Psoas muscle (tissue), 8 donors: ENCODE results near the gene APOL1. TPM values are rescaled to one million over a fixed set of nuclear protein-coding genes. Genes with fewer than 3 reads are reported as not detected.
"Not testable (repeated sequence)": the region's sequence is repeated elsewhere in the genome, so short reads cannot be mapped to it uniquely, and the experiment has no call there.

ENCODE experiments used
- ATAC-seq, 4 donors: fragments of 200-7000 bp; cut with Tn5 transposase; one replicate each; pipeline ENCODE4 v1.9.1; 2020; ENCODE audit warnings: moderate library complexity in 3 of 4, mild to moderate bottlenecking in 2 of 4
- DNase-seq, 2 donors: peaks; one replicate each; pipeline ENCODE4 v3.0.0-alpha.2; 2020
- H3K27ac ChIP-seq: fragments of 200-600 bp; one replicate; pipeline ENCODE4 v1.8.0; 2022
- H3K27me3 ChIP-seq, 3 donors: fragments of 200-600 bp in 1 of 3; one replicate each; pipeline versions ENCODE4 v1.6.1 to v1.8.0; 2013 to 2022; ENCODE audit warnings: low read length in 2 of 3, mild to moderate bottlenecking in 2 of 3, moderate library complexity in 1 of 3; ENCODE audit not compliant: insufficient read depth in 3 of 3
- H3K36me3 ChIP-seq, 2 donors: fragments of 200-600 bp in 1 of 2; one replicate each; pipeline versions ENCODE4 v1.6.1 to v1.8.0; 2013 to 2022; ENCODE audit warnings: low read depth in 1 of 2, mild to moderate bottlenecking in 1 of 2, moderate library complexity in 1 of 2; ENCODE audit not compliant: insufficient read depth in 1 of 2
- H3K4me1 ChIP-seq: fragments of 200-600 bp; one replicate; pipeline ENCODE4 v1.8.0; 2022
- H3K4me3 ChIP-seq: fragments of 200-600 bp; one replicate; pipeline ENCODE4 v1.8.0; 2022; ENCODE audit warnings: mild to moderate bottlenecking
- H3K9me3 ChIP-seq: fragments of 200-600 bp; one replicate; pipeline ENCODE4 v1.8.0; 2022
- CTCF ChIP-seq: fragments of 200-600 bp; IDR thresholded peaks from one replicate; pipeline ENCODE4 v1.8.0; 2022; ENCODE audit warnings: antibody characterized with exemption
- WGBS, 3 donors: extraction: QIAGEN DNeasy Blood & Tissue Kit; methylation state at CpG; one replicate each; pipeline versions ENCODE4 v1.1.6 to v1.1.7; 2013; 5-methylcytosine and 5-hydroxymethylcytosine counted together
- intact Hi-C, 2 donors: fragments of 100-400 bp; cut with DNase I; formaldehyde crosslinking; loops; one replicate each; pipeline versions ENCODE4 v1.11.0 to v1.14.2; 2022
- polyA plus RNA-seq, 3 donors: library from polyadenylated mRNA; stranded (reverse); fragments of 200-250 nt; gene quantifications; one replicate each; pipeline ENCODE4 v1.2.3, GENCODE V29; 2013
- total RNA-seq, 4 donors: library from RNA; stranded (reverse); fragmentation: NEBNext Ultra II Directional in 2 of 4; extraction: Animal tissue kit (Norgen Biotek cat#: 25700) in 2 of 4; gene quantifications; one replicate each; pipeline versions ENCODE4 v1.2.1 to v1.2.4, GENCODE V29; 2021 to 2023
- donor health status: healthy with polysubstance abuse.
- donor health status: DM: no; HTN: no; CAD: no; lungs with moderate emphysema.
- donor health status: Bipolar disorder and iron deficiency.
- donor health status: healthy.
- donor health status: DM: yes; HTN: yes; CAD: no.
- donor health status: DM: no; HTN: no; CAD: no.
- donor health status: DM: no; HTN: no; CAD: no.
- donor health status: DM: yes; HTN: yes; CAD: no.

APOL1 gene
- total and polyA plus RNA-seq, 7 donors = 5.3 to 16.3 (median 6.0) TPM

GRCh38 chr22:36246718-36247117 lies 6.2 kb upstream of the APOL1 start:
- no peak for TF ChIP-seq CTCF
- Histone ChIP-seq H3K36me3 (no peaks in the 10 kb centered on the region), H3K4me1 (peaks cover 20% of the 10 kb centered on the region), H3K27me3 (no peaks in the 10 kb centered on the region), H3K9me3 (no peaks in the 10 kb centered on the region), H3K27ac (no peak overlapping the region), H3K4me3 (no peak overlapping the region)
- intact Hi-C loops = loop anchor here in 1 of 2 donors (5.0 kb wide), 1 partner anchor 36 kb away; no protein-coding TSS in a partner anchor
- DNase-seq = no peak
- WGBS, 3 donors = 83 to 90% (median 87%) methylated on average over 3 of the region's 3 CpGs
- ATAC-seq = no peak

- 81 to 94% (median 83%) methylated on average over 5 of the region's 5 CpGs for whole genome bisulfite sequencing, 3 donors
- intact Hi-C loops = loop anchor here in 1 of 2 donors (5.0 kb wide), 1 partner anchor 34 kb away; no protein-coding TSS in a partner anchor
- H3K36me3 ChIP-seq = no peaks in the 10 kb centered on the region
- TF ChIP-seq CTCF = no peak
- H3K27ac ChIP-seq = no peak overlapping the region
- H3K27me3 ChIP-seq = no peaks in the 10 kb centered on the region
- DNase-seq = no peak
- no peak overlapping the region for H3K4me3 ChIP-seq
- no peak for ATAC-seq
- no peaks in the 10 kb centered on the region for H3K9me3 ChIP-seq
- H3K4me1 ChIP-seq = peaks cover 20% of the 10 kb centered on the region
Measured at GRCh38 chr22:36247955-36248354, 5.0 kb upstream of the APOL1 start.

GRCh38 chr22:36249160-36249559 lies 3.8 kb upstream of the APOL1 start:
- H3K4me1 ChIP-seq = peaks cover 14% of the 10 kb centered on the region
- H3K27me3 ChIP-seq = no peaks in the 10 kb centered on the region
- no peak overlapping the region for H3K4me3 ChIP-seq
- no peak for ATAC-seq
- no peak for TF ChIP-seq CTCF
- no peak overlapping the region for H3K27ac ChIP-seq
- intact Hi-C loops = loop anchor here in 1 of 2 donors (5.0 kb wide), 1 partner anchor 33 kb away; no protein-coding TSS in a partner anchor
- WGBS, 3 donors = 92 to 95% (median 95%) methylated on average over 2 of the region's 2 CpGs
- H3K9me3 ChIP-seq = no peaks in the 10 kb centered on the region
- H3K36me3 ChIP-seq = no peaks in the 10 kb centered on the region
- DNase-seq = no peak

- H3K27me3 ChIP-seq, H3K27ac ChIP-seq, H3K9me3 ChIP-seq, DNase-seq, ATAC-seq, H3K4me1 ChIP-seq, H3K36me3 ChIP-seq, intact Hi-C loops, H3K4me3 ChIP-seq: not testable (repeated sequence)
- 78 to 85% (median 80%) methylated on average over 24 of the region's 24 CpGs for WGBS, 3 donors
Measured at GRCh38 chr22:36250292-36250960, 2.5 kb upstream of the APOL1 start.

GRCh38 chr22:36251979-36252608 lies 839 bp upstream of the APOL1 start:
- H3K4me3 ChIP-seq, ATAC-seq, H3K9me3 ChIP-seq, H3K27ac ChIP-seq, intact Hi-C loops, H3K27me3 ChIP-seq, H3K4me1 ChIP-seq, DNase-seq, H3K36me3 ChIP-seq: not testable (repeated sequence)
- 88 to 92% (median 90%) methylated on average over 7 of the region's 7 CpGs for WGBS, 3 donors
